Upper lobe of right lung (tissue), 1 donor: ENCODE data around the gene MYO18B. TPM values are rescaled to one million over a fixed set of nuclear protein-coding genes. Genes with fewer than 3 reads are reported as not detected.

Source experiments
- ATAC-seq: fragments of 200-7000 bp; cut with Tn5 transposase; one replicate; pipeline ENCODE4 v1.9.1; 2020; ENCODE audit warnings: mild to moderate bottlenecking, moderate library complexity
- DNase-seq: peaks from one replicate; pipeline ENCODE4 v3.0.0-alpha.2; 2020
- H3K27ac ChIP-seq: fragments of 200-600 bp; one replicate; pipeline ENCODE4 v1.8.0; 2022
- H3K27me3 ChIP-seq: fragments of 200-600 bp; one replicate; pipeline ENCODE4 v1.8.0; 2022; ENCODE audit warnings: mild to moderate bottlenecking
- H3K36me3 ChIP-seq: fragments of 200-600 bp; one replicate; pipeline ENCODE4 v1.8.0; 2022
- H3K4me1 ChIP-seq: fragments of 200-600 bp; one replicate; pipeline ENCODE4 v1.8.0; 2022
- H3K4me3 ChIP-seq: fragments of 200-600 bp; one replicate; pipeline ENCODE4 v1.8.0; 2022; ENCODE audit warnings: mild to moderate bottlenecking
- H3K9me3 ChIP-seq: fragments of 200-600 bp; one replicate; pipeline ENCODE4 v1.8.0; 2022
- CTCF ChIP-seq: fragments of 200-600 bp; IDR thresholded peaks from one replicate; pipeline ENCODE4 v1.8.0; 2022; ENCODE audit warnings: antibody characterized with exemption
- intact Hi-C: fragments of 100-400 bp; cut with DNase I; formaldehyde crosslinking; loops from one replicate; pipeline ENCODE4 v1.11.0; 2022
- total RNA-seq: library from RNA; stranded (reverse); fragmentation: NEBNext Ultra II Directional; extraction: Animal tissue kit (Norgen Biotek cat#: 25700); gene quantifications from one replicate; pipeline ENCODE4 v1.2.1, GENCODE V29; 2021
- donor health status: DM: no; HTN: yes; CAD: no; lungs with severe emphysema.

Gene MYO18B
- total RNA-seq, 1 donor from 2014 or later: 0.14 TPM

DNA sequence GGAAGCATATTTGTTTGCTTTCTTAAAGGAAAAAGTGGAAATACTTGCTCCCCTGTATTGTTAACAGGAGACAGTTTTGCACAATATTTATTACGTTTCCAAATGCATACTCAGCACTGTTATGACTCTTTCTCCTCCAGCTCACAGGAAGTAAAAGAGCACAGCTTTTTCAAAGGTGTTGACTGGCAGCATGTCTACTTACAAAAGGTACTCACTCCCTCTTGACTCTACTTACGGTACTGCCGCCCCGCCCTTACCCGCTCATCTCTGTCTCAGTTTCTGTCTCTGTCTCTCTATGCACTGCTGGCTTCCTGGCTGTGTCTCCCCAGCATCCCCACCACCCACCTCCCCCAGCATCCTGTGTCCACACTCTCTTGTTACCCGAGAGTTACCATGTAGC, 32.2 kb upstream of the MYO18B start:
- Histone ChIP-seq H3K27me3 (no peaks in the 10 kb centered on the region), H3K4me3 (no peak overlapping the region), H3K27ac (no peak overlapping the region), H3K9me3 (no peaks in the 10 kb centered on the region), H3K36me3 (peaks cover 24% of the 10 kb centered on the region), H3K4me1 (no peaks in the 10 kb centered on the region)
- no peak for TF ChIP-seq CTCF
- intact Hi-C loops: no loop called here
- ATAC-seq: no peak
- DNase-seq: no peak

DNA sequence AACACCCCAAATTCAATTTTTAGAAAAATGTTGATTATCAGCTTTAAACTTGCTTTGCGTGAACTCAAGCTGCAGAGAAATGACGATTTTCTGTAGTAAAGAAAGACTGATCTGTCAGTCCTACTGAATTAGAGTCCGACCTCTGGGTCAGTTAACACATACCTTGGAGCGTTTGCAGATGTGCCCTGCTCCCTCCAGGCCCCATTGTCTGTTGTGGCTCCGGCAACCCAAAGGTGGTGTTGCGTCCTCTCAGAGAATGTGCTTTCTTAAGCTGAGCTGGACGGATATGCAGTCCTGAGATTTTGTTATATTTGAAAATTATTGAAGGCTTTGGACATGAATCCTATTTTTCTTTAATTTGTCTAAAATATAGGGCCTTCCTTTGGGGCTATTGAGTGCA, 31.5 kb upstream of the MYO18B start:
- no peak overlapping the region for H3K27ac ChIP-seq
- no peaks in the 10 kb centered on the region for H3K9me3 ChIP-seq
- peaks cover 24% of the 10 kb centered on the region for H3K36me3 ChIP-seq
- TF ChIP-seq CTCF: no peak
- H3K4me3 ChIP-seq: no peak overlapping the region
- no peaks in the 10 kb centered on the region for H3K27me3 ChIP-seq
- no peaks in the 10 kb centered on the region for H3K4me1 ChIP-seq
- no peak for ATAC-seq
- no peak for DNase-seq
- intact Hi-C loops: no loop called here

- Histone ChIP-seq H3K9me3 (no peaks in the 10 kb centered on the region), H3K27ac (no peak overlapping the region), H3K4me3 (no peak overlapping the region), H3K27me3 (no peaks in the 10 kb centered on the region), H3K36me3 (peaks cover 24% of the 10 kb centered on the region), H3K4me1 (no peaks in the 10 kb centered on the region)
- no peak for ATAC-seq
- no peak for TF ChIP-seq CTCF
- DNase-seq: no peak
- intact Hi-C loops: no loop called here
These were observed 30.5 kb upstream of the MYO18B start for GRCh38 chr22:25711491-25711890.

- Histone ChIP-seq H3K4me1 (no peaks in the 10 kb centered on the region), H3K27me3 (no peaks in the 10 kb centered on the region), H3K27ac (no peak overlapping the region), H3K4me3 (no peak overlapping the region), H3K9me3 (no peaks in the 10 kb centered on the region), H3K36me3 (peaks cover 18% of the 10 kb centered on the region)
- intact Hi-C loops: no loop called here
- ATAC-seq (no peak), DNase-seq (no peak)
- no peak for TF ChIP-seq CTCF
These were observed 29.2 kb upstream of the MYO18B start for GRCh38 chr22:25712661-25713400.

DNA sequence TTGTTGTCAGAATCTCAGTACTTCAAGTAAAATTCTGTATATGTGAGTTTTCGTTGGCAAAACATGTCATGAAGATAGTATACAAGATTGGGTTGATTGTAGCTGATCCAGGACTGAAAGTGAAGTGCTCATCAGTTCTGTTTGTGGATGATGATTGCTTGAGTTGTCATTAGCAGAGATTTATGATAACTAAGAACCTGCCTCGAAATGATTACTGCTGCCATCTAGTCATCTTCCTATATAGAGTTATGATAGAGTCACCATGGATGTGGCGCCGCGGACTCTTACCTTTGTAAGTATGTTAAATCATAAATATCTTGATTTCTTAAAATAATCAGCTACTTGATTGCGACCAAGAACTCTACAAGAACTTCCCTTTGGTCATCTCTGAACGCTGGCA, 27.9 kb upstream of the MYO18B start:
- peaks cover 18% of the 10 kb centered on the region for H3K36me3 ChIP-seq
- H3K27ac ChIP-seq: no peak overlapping the region
- no peaks in the 10 kb centered on the region for H3K4me1 ChIP-seq
- ATAC-seq: no peak
- no peaks in the 10 kb centered on the region for H3K27me3 ChIP-seq
- no peak overlapping the region for H3K4me3 ChIP-seq
- intact Hi-C loops: no loop called here
- DNase-seq: no peak
- TF ChIP-seq CTCF: no peak
- H3K9me3 ChIP-seq: no peaks in the 10 kb centered on the region

DNA sequence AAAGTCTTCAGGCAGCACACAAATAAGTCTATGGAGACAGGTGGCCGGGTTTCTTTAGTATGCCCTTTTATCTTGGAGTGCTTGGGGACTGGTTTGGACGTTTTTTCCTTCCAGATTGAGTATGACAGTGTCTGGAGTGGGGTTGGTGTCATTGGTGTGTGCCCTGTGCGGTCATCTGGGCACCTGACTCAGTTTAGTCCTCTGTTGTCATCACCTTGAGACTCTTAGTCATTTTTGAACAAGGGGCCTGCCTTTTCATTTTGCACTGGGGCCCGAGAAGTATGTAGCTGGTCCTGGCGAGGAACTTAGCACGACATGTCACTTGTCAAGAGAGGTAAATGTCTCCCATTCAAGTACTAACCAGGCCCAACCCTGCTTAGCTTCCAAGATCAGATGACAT, 27.2 kb upstream of the MYO18B start:
- intact Hi-C loops: no loop called here
- Histone ChIP-seq H3K9me3 (no peaks in the 10 kb centered on the region), H3K36me3 (peaks cover 18% of the 10 kb centered on the region), H3K4me1 (no peaks in the 10 kb centered on the region), H3K27ac (no peak overlapping the region), H3K27me3 (no peaks in the 10 kb centered on the region), H3K4me3 (no peak overlapping the region)
- no peak for TF ChIP-seq CTCF
- ATAC-seq (no peak), DNase-seq (no peak)
